WTC11 (cell line): ENCODE results near the gene NRXN3.

Experiments used
- CREM ChIP-seq: sonication (generic); formaldehyde crosslinking; IDR thresholded peaks from 2 replicates; pipeline ENCODE4 v1.8.1; 2022; ENCODE audit warnings: mild to moderate bottlenecking, missing genetic modification reagents, moderate library complexity
- FOXP1 ChIP-seq: sonication (generic); formaldehyde crosslinking; IDR thresholded peaks from 2 replicates; pipeline ENCODE4 v1.8.0; 2022; ENCODE audit warnings: missing genetic modification reagents, mild to moderate bottlenecking, moderate library complexity, borderline replicate concordance
- JAZF1 ChIP-seq: fragments of 250-450 bp; sonication (Bioruptor Pico); IDR thresholded peaks from 2 replicates; pipeline ENCODE4 v1.9.0; 2021; ENCODE audit warnings: moderate library complexity, mild to moderate bottlenecking, inconsistent platforms
- NFE2L1 ChIP-seq: sonication (generic); formaldehyde crosslinking; IDR thresholded peaks from 2 replicates; pipeline ENCODE4 v1.8.1; 2023; ENCODE audit warnings: missing genetic modification reagents
- NR1H2 ChIP-seq: sonication (generic); formaldehyde crosslinking; IDR thresholded peaks from 2 replicates; pipeline ENCODE4 v1.9.0; 2021; ENCODE audit warnings: mild to moderate bottlenecking, moderate library complexity, missing genetic modification reagents
- RELA ChIP-seq: sonication (generic); formaldehyde crosslinking; IDR thresholded peaks from 2 replicates; pipeline ENCODE4 v1.8.1; 2022; ENCODE audit warnings: missing genetic modification reagents, mild to moderate bottlenecking, borderline replicate concordance
- SMAD3 ChIP-seq: sonication (generic); formaldehyde crosslinking; IDR thresholded peaks from 2 replicates; pipeline ENCODE4 v1.8.0; 2022; ENCODE audit warnings: missing genetic modification reagents, mild to moderate bottlenecking, borderline replicate concordance
- SP1 ChIP-seq: sonication (generic); formaldehyde crosslinking; conservative IDR thresholded peaks from 2 replicates; pipeline ENCODE4 v1.8.1; 2022; ENCODE audit warnings: missing genetic modification reagents
- TCF7 ChIP-seq: sonication (generic); formaldehyde crosslinking; IDR thresholded peaks from 2 replicates; pipeline ENCODE4 v1.8.0; 2022; ENCODE audit warnings: mild to moderate bottlenecking, low read depth, missing genetic modification reagents, moderate library complexity
- TP53 ChIP-seq: sonication (generic); formaldehyde crosslinking; IDR thresholded peaks from 2 replicates; pipeline ENCODE4 v1.8.1; 2023; ENCODE audit warnings: mild to moderate bottlenecking, missing genetic modification reagents
- TF ChIP-seq, protein P1 (sequence below): fragments of 200-600 bp; IDR thresholded peaks from 2 replicates; pipeline ENCODE4 v1.8.0; 2022; ENCODE audit warnings: antibody characterized with exemption
- TF ChIP-seq, protein P2 (sequence below): sonication (generic); formaldehyde crosslinking; IDR thresholded peaks from 2 replicates; pipeline ENCODE4 v1.8.0; 2022; ENCODE audit warnings: mild to moderate bottlenecking, missing genetic modification reagents
- TF ChIP-seq, protein P3 (sequence below): sonication (generic); formaldehyde crosslinking; IDR thresholded peaks from 2 replicates; pipeline ENCODE4 v1.8.0; 2022; ENCODE audit warnings: missing genetic modification reagents
- TF ChIP-seq, protein P4 (sequence below): fragments of 250-450 bp; sonication (Bioruptor Pico); IDR thresholded peaks from 2 replicates; pipeline ENCODE4 v1.8.0; 2021; ENCODE audit warnings: mild to moderate bottlenecking

DNA sequence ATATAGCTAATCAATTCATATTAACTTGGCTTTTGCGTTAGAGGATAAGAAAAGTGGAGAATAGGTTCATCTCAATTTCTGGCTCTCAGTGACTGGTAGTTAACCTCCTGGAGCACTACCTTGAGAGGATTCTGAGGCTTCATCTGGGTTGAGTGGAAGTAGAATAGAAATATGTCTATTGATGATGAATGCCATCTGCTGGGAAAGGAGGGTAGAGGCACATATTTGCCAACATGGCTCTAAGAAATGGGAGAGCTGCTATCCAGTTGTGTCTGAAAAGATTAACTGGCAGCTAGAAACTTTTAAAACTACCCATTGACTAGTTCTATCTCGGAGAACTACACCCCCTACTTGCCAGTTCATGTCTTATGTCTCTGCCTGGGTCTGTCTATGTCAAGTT is 530.1 kb downstream of the NRXN3 start:
- TF ChIP-seq SP1 (CRISPR knock-in tag) (no peak), NFE2L1 (CRISPR knock-in tag) (no peak), JAZF1 (CRISPR knock-in tag) (no peak), TCF7 (CRISPR knock-in tag) (no peak), NR1H2 (CRISPR knock-in tag) (no peak), SMAD3 (CRISPR knock-in tag) (no peak), CREM (CRISPR knock-in tag) (no peak), TP53 (CRISPR knock-in tag) (no peak), FOXP1 (CRISPR knock-in tag) (no peak), RELA (CRISPR knock-in tag) (no peak)
- TF ChIP-seq, protein P1, sequence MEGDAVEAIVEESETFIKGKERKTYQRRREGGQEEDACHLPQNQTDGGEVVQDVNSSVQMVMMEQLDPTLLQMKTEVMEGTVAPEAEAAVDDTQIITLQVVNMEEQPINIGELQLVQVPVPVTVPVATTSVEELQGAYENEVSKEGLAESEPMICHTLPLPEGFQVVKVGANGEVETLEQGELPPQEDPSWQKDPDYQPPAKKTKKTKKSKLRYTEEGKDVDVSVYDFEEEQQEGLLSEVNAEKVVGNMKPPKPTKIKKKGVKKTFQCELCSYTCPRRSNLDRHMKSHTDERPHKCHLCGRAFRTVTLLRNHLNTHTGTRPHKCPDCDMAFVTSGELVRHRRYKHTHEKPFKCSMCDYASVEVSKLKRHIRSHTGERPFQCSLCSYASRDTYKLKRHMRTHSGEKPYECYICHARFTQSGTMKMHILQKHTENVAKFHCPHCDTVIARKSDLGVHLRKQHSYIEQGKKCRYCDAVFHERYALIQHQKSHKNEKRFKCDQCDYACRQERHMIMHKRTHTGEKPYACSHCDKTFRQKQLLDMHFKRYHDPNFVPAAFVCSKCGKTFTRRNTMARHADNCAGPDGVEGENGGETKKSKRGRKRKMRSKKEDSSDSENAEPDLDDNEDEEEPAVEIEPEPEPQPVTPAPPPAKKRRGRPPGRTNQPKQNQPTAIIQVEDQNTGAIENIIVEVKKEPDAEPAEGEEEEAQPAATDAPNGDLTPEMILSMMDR: no peak
- TF ChIP-seq, protein P2, sequence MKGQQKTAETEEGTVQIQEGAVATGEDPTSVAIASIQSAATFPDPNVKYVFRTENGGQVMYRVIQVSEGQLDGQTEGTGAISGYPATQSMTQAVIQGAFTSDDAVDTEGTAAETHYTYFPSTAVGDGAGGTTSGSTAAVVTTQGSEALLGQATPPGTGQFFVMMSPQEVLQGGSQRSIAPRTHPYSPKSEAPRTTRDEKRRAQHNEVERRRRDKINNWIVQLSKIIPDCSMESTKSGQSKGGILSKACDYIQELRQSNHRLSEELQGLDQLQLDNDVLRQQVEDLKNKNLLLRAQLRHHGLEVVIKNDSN (CRISPR knock-in tag): no peak
- TF ChIP-seq, protein P3, sequence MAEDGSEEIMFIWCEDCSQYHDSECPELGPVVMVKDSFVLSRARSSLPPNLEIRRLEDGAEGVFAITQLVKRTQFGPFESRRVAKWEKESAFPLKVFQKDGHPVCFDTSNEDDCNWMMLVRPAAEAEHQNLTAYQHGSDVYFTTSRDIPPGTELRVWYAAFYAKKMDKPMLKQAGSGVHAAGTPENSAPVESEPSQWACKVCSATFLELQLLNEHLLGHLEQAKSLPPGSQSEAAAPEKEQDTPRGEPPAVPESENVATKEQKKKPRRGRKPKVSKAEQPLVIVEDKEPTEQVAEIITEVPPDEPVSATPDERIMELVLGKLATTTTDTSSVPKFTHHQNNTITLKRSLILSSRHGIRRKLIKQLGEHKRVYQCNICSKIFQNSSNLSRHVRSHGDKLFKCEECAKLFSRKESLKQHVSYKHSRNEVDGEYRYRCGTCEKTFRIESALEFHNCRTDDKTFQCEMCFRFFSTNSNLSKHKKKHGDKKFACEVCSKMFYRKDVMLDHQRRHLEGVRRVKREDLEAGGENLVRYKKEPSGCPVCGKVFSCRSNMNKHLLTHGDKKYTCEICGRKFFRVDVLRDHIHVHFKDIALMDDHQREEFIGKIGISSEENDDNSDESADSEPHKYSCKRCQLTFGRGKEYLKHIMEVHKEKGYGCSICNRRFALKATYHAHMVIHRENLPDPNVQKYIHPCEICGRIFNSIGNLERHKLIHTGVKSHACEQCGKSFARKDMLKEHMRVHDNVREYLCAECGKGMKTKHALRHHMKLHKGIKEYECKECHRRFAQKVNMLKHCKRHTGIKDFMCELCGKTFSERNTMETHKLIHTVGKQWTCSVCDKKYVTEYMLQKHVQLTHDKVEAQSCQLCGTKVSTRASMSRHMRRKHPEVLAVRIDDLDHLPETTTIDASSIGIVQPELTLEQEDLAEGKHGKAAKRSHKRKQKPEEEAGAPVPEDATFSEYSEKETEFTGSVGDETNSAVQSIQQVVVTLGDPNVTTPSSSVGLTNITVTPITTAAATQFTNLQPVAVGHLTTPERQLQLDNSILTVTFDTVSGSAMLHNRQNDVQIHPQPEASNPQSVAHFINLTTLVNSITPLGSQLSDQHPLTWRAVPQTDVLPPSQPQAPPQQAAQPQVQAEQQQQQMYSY (CRISPR knock-in tag): no peak
- TF ChIP-seq, protein P4, sequence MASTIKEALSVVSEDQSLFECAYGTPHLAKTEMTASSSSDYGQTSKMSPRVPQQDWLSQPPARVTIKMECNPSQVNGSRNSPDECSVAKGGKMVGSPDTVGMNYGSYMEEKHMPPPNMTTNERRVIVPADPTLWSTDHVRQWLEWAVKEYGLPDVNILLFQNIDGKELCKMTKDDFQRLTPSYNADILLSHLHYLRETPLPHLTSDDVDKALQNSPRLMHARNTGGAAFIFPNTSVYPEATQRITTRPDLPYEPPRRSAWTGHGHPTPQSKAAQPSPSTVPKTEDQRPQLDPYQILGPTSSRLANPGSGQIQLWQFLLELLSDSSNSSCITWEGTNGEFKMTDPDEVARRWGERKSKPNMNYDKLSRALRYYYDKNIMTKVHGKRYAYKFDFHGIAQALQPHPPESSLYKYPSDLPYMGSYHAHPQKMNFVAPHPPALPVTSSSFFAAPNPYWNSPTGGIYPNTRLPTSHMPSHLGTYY (CRISPR knock-in tag): no peak
